Endothelial cell of umbilical vein (primary cell): Measurements from ENCODE around the gene DDRGK1. TPM values are rescaled to one million over a fixed set of nuclear protein-coding genes. Genes with fewer than 3 reads are reported as not detected.
"Not testable (repeated sequence)": the region's sequence is repeated elsewhere in the genome, so short reads cannot be mapped to it uniquely, and the experiment has no call there.

Source experiments
- BruUV-seq: library from RNA; stranded (reverse); fragments of 400-500 nt; replicated peaks from 2 replicates; lab custom pipeline; 2021; lab: Mats Ljungman, UMichigan
- CTCF ChIA-PET: fragments of 300-600, 350-600 bp; sonication (Branson Sonifier 250); formaldehyde crosslinking; loops from one replicate; lab custom pipeline; 2021; ENCODE audit warnings: antibody characterized with exemption, inconsistent platforms; lab: Charles Lee
- POLR2A ChIA-PET: fragments of 300-600, 350-600 bp; sonication (Branson Sonifier 250); formaldehyde crosslinking; loops from one replicate; lab custom pipeline; 2021; ENCODE audit warnings: antibody characterized with exemption, inconsistent platforms; lab: Charles Lee
- DNase-seq: peaks from one replicate; pipeline ENCODE4 v3.0.0-alpha.2; 2011; ENCODE audit warnings: low read depth, low spot score
- FAIRE-seq: peaks from 2 replicates; lab custom pipeline; 2011; peaks lifted over from hg19 to GRCh38; lab: Jason Lieb, UNC
- H2AFZ ChIP-seq: 2 replicates; pipeline ENCODE4 v1.6.0; 2012; ENCODE audit warnings: low read depth, low read length, control low read depth, inconsistent platforms
- H3K27ac ChIP-seq: 2 replicates; pipeline ENCODE4 v1.5.1; 2011; ENCODE audit warnings: low read depth, mild to moderate bottlenecking, control low read depth, low read length, moderate library complexity; ENCODE audit not compliant: insufficient read depth
- H3K27me3 ChIP-seq, 2 experiments: 2 replicates each; pipeline versions ENCODE4 v1.6.0 to v1.6.1; 2011; ENCODE audit warnings: low read length in 2 of 2, mixed read lengths in 1 of 2; ENCODE audit not compliant: control insufficient read depth in 2 of 2, insufficient read depth in 2 of 2
- H3K36me3 ChIP-seq, 2 experiments: 2 replicates in 1 of 2; 3 replicates in 1 of 2; pipeline ENCODE4 v1.5.1; 2011; ENCODE audit warnings: low read length in 2 of 2, mild to moderate bottlenecking in 1 of 2, moderate library complexity in 1 of 2; ENCODE audit not compliant: control insufficient read depth in 2 of 2, insufficient read depth in 2 of 2; ENCODE audit errors: extremely low read depth in 1 of 2
- H3K4me1 ChIP-seq: 3 replicates; pipeline ENCODE4 v1.5.1; 2011; ENCODE audit warnings: mild to moderate bottlenecking, low read length; ENCODE audit not compliant: control insufficient read depth, insufficient read depth; ENCODE audit errors: extremely low read depth
- H3K4me2 ChIP-seq: 2 replicates; pipeline ENCODE4 v1.6.1; 2011; ENCODE audit warnings: low read length, control low read depth, mixed read lengths; ENCODE audit not compliant: insufficient read depth
- H3K4me3 ChIP-seq, 3 experiments: fragments of 200-600 bp in 1 of 3; sonication (generic), shearing (Covaris generic) in 1 of 3; replicated peaks in 1 of 3; 2 replicates each; pipeline ENCODE4 v1.5.1; 2011 to 2016; ENCODE audit warnings: control low read depth in 3 of 3, low read length in 3 of 3, mild to moderate bottlenecking in 2 of 3, inconsistent platforms in 1 of 3, low read depth in 1 of 3, moderate library complexity in 1 of 3; ENCODE audit not compliant: insufficient read depth in 1 of 3
- H3K79me2 ChIP-seq: 2 replicates; pipeline ENCODE4 v1.6.0; 2012; ENCODE audit warnings: low read length, inconsistent platforms; ENCODE audit not compliant: control insufficient read depth, insufficient read depth
- H3K9ac ChIP-seq: replicated peaks from 2 replicates; pipeline ENCODE3; 2011; ENCODE audit warnings: low read length, control low read depth; ENCODE audit not compliant: insufficient read depth; ENCODE audit errors: extremely low read depth
- H3K9me1 ChIP-seq: replicated peaks from 3 replicates; pipeline ENCODE4 v1.6.0; 2011; ENCODE audit warnings: mild to moderate bottlenecking, low read length; ENCODE audit not compliant: control insufficient read depth, insufficient read depth; ENCODE audit errors: extremely low read depth
- H3K9me3 ChIP-seq: replicated peaks from 2 replicates; pipeline ENCODE4 v1.5.1; 2012; ENCODE audit warnings: low read length, inconsistent platforms; ENCODE audit not compliant: control insufficient read depth, insufficient read depth
- H4K20me1 ChIP-seq: replicated peaks from 2 replicates; pipeline ENCODE3; 2011; ENCODE audit warnings: mild to moderate bottlenecking, low read length; ENCODE audit not compliant: control insufficient read depth, insufficient read depth; ENCODE audit errors: extremely low read depth
- EZH2 ChIP-seq: IDR thresholded peaks from 2 replicates; pipeline ENCODE4 v1.6.1; 2012; ENCODE audit warnings: borderline replicate concordance, low read depth, mild to moderate bottlenecking, moderate library complexity, low read length, inconsistent platforms; ENCODE audit not compliant: severe bottlenecking
- FOS ChIP-seq: IDR thresholded peaks from 2 replicates; pipeline ENCODE4 v1.6.1; 2011; ENCODE audit warnings: mild to moderate bottlenecking, low read length, moderate library complexity, borderline replicate concordance; ENCODE audit not compliant: insufficient read depth
- GATA2 ChIP-seq: IDR thresholded peaks from 2 replicates; pipeline ENCODE4 v1.7.0; 2011; ENCODE audit warnings: low read depth, mild to moderate bottlenecking, moderate library complexity, mixed read lengths, low read length; ENCODE audit not compliant: insufficient read length, insufficient read depth
- JUN ChIP-seq: IDR thresholded peaks from 2 replicates; pipeline ENCODE4 v1.6.1; 2011; ENCODE audit warnings: borderline replicate concordance, low read depth; ENCODE audit not compliant: insufficient read length, insufficient read depth
- MYC ChIP-seq: IDR thresholded peaks from one replicate; pipeline ENCODE4 v1.6.1; 2011; ENCODE audit warnings: mild to moderate bottlenecking, low read depth, low read length
- POLR2A ChIP-seq: IDR thresholded peaks from 2 replicates; pipeline ENCODE4 v1.6.1; 2012; ENCODE audit warnings: low read depth, mild to moderate bottlenecking, control low read depth, low read length
- POLR2AphosphoS5 ChIP-seq: IDR thresholded peaks from 2 replicates; pipeline ENCODE4 v1.6.1; 2012; ENCODE audit warnings: low read depth, mild to moderate bottlenecking, control low read depth, low read length, moderate library complexity; ENCODE audit not compliant: insufficient read depth
- dilution Hi-C: fragments of 300-500 bp; cut with MboI; formaldehyde crosslinking; loops from one replicate; pipeline ENCODE4 v1.15.0; 2019; ENCODE audit warnings: low sequenced_read_pairs; ENCODE audit not compliant: extremely low pct_ligation_motif_present
- intact Hi-C: fragments of 100-400 bp; cut with micrococcal nuclease; formaldehyde crosslinking; loops from one replicate; pipeline ENCODE4 v1.10.0; 2022
- polyA plus RNA-seq, 4 experiments: library from polyadenylated mRNA; depleted of rRNA in 3 of 4; stranded (reverse) in 3 of 4; unstranded in 1 of 4; fragments of >200 nt; gene quantifications; 2 replicates each; pipeline versions ENCODE4 v1.2.1 to v1.2.3, GENCODE V29; 2011 to 2012; ENCODE audit warnings: missing spikeins in 1 of 4
- total RNA-seq: library from RNA; stranded (reverse); gene quantifications from 2 replicates; pipeline ENCODE4 v1.2.3, GENCODE V29; 2021
- TF ChIP-seq, protein P1 (sequence below): IDR thresholded peaks from 2 replicates; pipeline ENCODE4 v1.6.1; 2011; ENCODE audit not compliant: insufficient read depth, insufficient read length
- TF ChIP-seq, protein P2 (sequence below), 2 donors: IDR thresholded peaks; 1 replicate in 1 of 2; 2 replicates in 1 of 2; pipeline ENCODE4 v1.5.1; 2011; ENCODE audit warnings: low read length in 2 of 2, mild to moderate bottlenecking in 2 of 2, moderate library complexity in 2 of 2, control low read depth in 1 of 2, inconsistent platforms in 1 of 2, low read depth in 1 of 2; ENCODE audit not compliant: insufficient read depth in 1 of 2; ENCODE audit errors: extremely low read depth in 1 of 2

Gene DDRGK1
- total and polyA plus RNA-seq, 2 donors (not counting 3 experiments of a cell fraction or from before 2014, with no cell fraction given): 48.5 to 54.0 TPM

DNA sequence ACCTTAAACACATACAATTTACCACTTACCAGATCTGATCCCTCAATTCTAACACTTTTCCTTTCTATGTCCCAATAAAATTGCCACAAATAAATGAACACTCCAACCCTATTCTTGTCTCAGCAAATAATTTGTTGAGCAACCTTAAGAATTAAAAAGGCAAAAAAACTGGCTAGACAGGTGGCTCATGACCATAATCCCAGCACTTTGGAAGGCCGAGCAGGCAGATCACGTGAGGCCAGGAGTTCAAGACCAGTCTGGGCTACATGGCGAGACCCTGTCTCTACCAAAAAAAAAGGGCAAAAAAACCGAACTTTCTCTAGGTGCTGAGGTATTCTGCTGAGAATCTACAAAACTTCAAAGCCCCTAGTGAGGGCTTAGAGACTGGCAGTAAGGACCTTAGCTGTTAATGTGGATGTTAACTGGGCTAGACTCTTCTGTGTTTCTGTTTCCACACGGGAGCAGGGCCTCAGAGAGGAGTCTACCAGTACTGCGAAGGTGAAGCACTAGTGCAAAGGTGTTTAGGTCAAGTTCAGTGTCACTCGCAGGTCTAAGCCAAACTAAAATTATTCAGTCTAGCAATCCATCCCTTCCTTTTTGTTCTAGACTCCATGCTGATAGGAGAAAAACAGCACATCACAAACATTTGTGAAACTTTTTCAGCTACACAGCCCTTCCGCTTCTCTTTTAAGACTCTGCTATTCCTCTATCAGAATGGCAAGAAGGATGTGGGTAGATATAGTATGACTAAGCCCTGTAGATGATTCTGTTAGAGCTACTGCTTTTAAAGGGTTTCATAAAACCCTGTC lies 47.5 kb downstream of the DDRGK1 start:
- intact Hi-C loops (no loop called here), dilution Hi-C loops (no loop called here)
- Histone ChIP-seq H4K20me1 (no peaks in the 10 kb centered on the region), H3K9me3 (no peaks in the 10 kb centered on the region), H3K4me2 (no peak overlapping the region), H3K27me3 (no peaks in the 10 kb centered on the region), H3K27ac (no peak overlapping the region), H3K4me3 (no peak overlapping the region), H3K79me2 (peaks cover 67% of the 10 kb centered on the region), H3K9me1 (no peaks in the 10 kb centered on the region), H3K4me1 (peaks cover 14% of the 10 kb centered on the region), H3K9ac (no peak overlapping the region), H2AFZ (no peak overlapping the region), H3K36me3 (peaks cover 0 to 4% of the 10 kb centered on the region in 2 experiments)
- no TSS peak for BruUV-seq
- no peak for DNase-seq
- POLR2A ChIA-PET: no interaction called here
- TF ChIP-seq, protein P1, sequence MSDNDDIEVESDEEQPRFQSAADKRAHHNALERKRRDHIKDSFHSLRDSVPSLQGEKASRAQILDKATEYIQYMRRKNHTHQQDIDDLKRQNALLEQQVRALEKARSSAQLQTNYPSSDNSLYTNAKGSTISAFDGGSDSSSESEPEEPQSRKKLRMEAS: no peak
- TF ChIP-seq, protein P2, sequence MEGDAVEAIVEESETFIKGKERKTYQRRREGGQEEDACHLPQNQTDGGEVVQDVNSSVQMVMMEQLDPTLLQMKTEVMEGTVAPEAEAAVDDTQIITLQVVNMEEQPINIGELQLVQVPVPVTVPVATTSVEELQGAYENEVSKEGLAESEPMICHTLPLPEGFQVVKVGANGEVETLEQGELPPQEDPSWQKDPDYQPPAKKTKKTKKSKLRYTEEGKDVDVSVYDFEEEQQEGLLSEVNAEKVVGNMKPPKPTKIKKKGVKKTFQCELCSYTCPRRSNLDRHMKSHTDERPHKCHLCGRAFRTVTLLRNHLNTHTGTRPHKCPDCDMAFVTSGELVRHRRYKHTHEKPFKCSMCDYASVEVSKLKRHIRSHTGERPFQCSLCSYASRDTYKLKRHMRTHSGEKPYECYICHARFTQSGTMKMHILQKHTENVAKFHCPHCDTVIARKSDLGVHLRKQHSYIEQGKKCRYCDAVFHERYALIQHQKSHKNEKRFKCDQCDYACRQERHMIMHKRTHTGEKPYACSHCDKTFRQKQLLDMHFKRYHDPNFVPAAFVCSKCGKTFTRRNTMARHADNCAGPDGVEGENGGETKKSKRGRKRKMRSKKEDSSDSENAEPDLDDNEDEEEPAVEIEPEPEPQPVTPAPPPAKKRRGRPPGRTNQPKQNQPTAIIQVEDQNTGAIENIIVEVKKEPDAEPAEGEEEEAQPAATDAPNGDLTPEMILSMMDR (IDR thresholded peaks at IDR 0.05; ENCODE audit: extremely low read depth in 1 of 2, insufficient read depth in 1 of 2, low read depth in 1 of 2, low read length in 2 of 2): no peak
- no peak for TF ChIP-seq GATA2
- TF ChIP-seq MYC: no peak
- no peak for TF ChIP-seq FOS
- TF ChIP-seq POLR2A: no peak
- no peak for TF ChIP-seq EZH2
- TF ChIP-seq JUN: no peak
- no peak for TF ChIP-seq POLR2AphosphoS5
- CTCF ChIA-PET: interaction anchor here (1.0 to 1.1 kb wide), 2 partner anchors 9 to 103 kb away, joined by 3 to 4 read pairs; no protein-coding TSS in a partner anchor
- FAIRE-seq: peak; percentile 12

DNA sequence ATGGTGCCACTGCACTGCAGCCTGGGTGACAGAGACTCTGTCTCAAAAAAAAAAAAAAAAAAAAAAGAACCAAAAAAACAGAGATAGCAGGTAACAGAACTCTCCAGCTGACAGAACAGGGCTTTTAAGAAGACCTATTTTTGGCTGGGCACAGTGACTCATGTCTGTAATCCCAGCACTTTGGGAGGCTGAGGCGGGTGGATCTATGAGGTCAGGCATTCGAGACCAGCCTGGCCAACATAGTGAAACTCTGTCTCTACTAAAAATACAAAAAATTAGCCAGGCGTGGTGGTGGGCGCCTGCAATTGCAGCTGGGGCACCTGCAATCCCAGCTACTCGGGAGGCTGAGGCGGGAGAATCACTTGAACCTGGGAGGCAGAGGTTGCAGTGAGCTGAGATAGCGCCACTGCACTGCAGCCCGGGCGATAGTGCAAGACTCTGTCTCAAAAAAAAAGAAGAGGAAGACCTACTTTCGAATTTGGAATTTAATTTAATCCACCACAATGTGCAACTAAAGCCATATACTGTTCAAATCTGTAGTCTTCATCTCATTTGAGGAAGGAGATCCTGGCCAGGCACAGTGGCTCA lies 52.3 kb downstream of the DDRGK1 start:
- FAIRE-seq, H4K20me1 ChIP-seq, BruUV-seq: not testable (repeated sequence)

More for the DNA sequence above, 52.3 kb downstream of the DDRGK1 start:
- intact Hi-C loops, H3K9ac ChIP-seq, dilution Hi-C loops, H3K9me3 ChIP-seq, H3K9me1 ChIP-seq, H3K4me2 ChIP-seq, H2AFZ ChIP-seq, H3K4me1 ChIP-seq, H3K4me3 ChIP-seq, H3K27me3 ChIP-seq, H3K27ac ChIP-seq, DNase-seq: not testable (repeated sequence)
- ChIA-PET CTCF (interaction anchor here (0.6 to 1.1 kb wide), 2 partner anchors 23 to 405 kb away, joined by 3 read pairs; no protein-coding TSS in a partner anchor), POLR2A (interaction anchor here (0.7 kb wide), 1 partner anchor 282 kb away, joined by 4 read pairs; no protein-coding TSS in a partner anchor)
- H3K79me2 ChIP-seq: peaks cover 79% of the 10 kb centered on the region
- H3K36me3 ChIP-seq: peaks cover 6 to 12% of the 10 kb centered on the region in 2 experiments
